ENCODE results near the gene SLC43A2.

Gene SLC43A2

DNA sequence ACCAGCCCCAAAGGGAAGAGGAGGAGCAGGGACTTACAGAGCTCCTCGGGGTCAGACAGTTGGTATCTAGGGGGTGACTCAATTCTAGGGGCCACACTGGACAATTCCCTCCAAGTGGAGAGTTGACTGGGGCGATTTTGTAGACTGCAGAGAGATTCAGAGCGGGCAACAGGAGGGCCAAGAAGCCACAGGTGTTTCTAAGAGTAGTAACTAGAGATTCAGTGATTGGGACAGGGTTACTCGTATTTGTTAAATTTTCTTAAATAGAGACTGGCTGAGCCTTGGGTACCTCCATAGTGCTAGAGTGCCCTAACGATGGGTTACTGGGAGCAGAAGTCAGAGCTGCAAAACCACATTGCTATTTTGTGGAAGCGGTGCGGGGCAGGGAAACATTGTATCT is 109.0 kb downstream of the SLC43A2 start:
- no peak for DNase-seq
- Mint-ChIP-seq H3K9me3 (no peaks in the 10 kb centered on the region), H3K27ac (no peak overlapping the region), H3K36me3 (peaks cover 15 to 37% of the 10 kb centered on the region in 2 donors), H3K27me3 (no peaks in the 10 kb centered on the region), H3K4me1 (peaks cover 16 to 18% of the 10 kb centered on the region in 2 donors), H3K4me3 (no peak overlapping the region)
- no peak for ATAC-seq (replicated peaks)

Measured in stimulated activated naive B cell treated with anti-CD40 and anti-IgM and Interleukin-4, amounts not matched to agents 10 μg/mL and 1 μg/mL and 100 μg/mL, for 72 hours (primary cell).